UCSD-AML1 (cell line): ENCODE measurements around the gene GGT1.
"Not testable (repeated sequence)": the region's sequence is repeated elsewhere in the genome, so short reads cannot be mapped to it uniquely, and the experiment has no call there.

Experiments used
- DNase-seq: peaks from one replicate; lab custom pipeline; 2025; ENCODE audit not compliant: unreplicated experiment; lab: John Stamatoyannopoulos, UW

The GGT1 gene

GRCh38 chr22:24583221-24584165 is 19.5 kb upstream of the GGT1 start:
- DNase-seq: no peak

GRCh38 chr22:24584166-24584790 is 18.7 kb upstream of the GGT1 start:
- DNase-seq: no peak

- DNase-seq: no peak
These were observed 18.1 kb upstream of the GGT1 start for GRCh38 chr22:24584871-24585411.

GRCh38 chr22:24585461-24585860 is 17.5 kb upstream of the GGT1 start:
- DNase-seq: no peak

GRCh38 chr22:24585927-24586546 is 17.0 kb upstream of the GGT1 start:
- no peak for DNase-seq

- DNase-seq: no peak
These were observed 15.7 kb upstream of the GGT1 start for GRCh38 chr22:24587251-24587650.

GRCh38 chr22:24587948-24588347 is 15.0 kb upstream of the GGT1 start:
- DNase-seq: no peak

- DNase-seq: no peak
These were observed 14.6 kb upstream of the GGT1 start for GRCh38 chr22:24588381-24588756.

- no peak for DNase-seq
These were observed 14.1 kb upstream of the GGT1 start for GRCh38 chr22:24588757-24589481.

- no peak for DNase-seq
These were observed 13.4 kb upstream of the GGT1 start for GRCh38 chr22:24589518-24590030.

- no peak for DNase-seq
These were observed 12.3 kb upstream of the GGT1 start for GRCh38 chr22:24590596-24591173.

GRCh38 chr22:24591286-24591830 is 11.6 kb upstream of the GGT1 start:
- DNase-seq: no peak

GRCh38 chr22:24592058-24592850 is 10.7 kb upstream of the GGT1 start:
- no peak for DNase-seq

GRCh38 chr22:24592851-24593558 is 10.0 kb upstream of the GGT1 start, which contains the start of gene LRRC75B:
Gene LRRC75B, minus strand, starts transcription at chr22:24593073. Its CDS starts 34 bp downstream, at chr22:24593039.
- peak; percentile 89 for DNase-seq

GRCh38 chr22:24593559-24593835 is 9.5 kb upstream of the GGT1 start:
- not testable (repeated sequence) for DNase-seq

GRCh38 chr22:24593836-24594568 is 9.0 kb upstream of the GGT1 start:
- DNase-seq: no peak

- no peak for DNase-seq
These were observed 8.3 kb upstream of the GGT1 start for GRCh38 chr22:24594569-24595120.

- no peak for DNase-seq
These were observed 7.8 kb upstream of the GGT1 start for GRCh38 chr22:24595228-24595627.
